Measurements from ENCODE around the gene ANKRD50.

Gene ANKRD50

GRCh38 chr4:124629681-124630080 is 82.9 kb downstream of the ANKRD50 start:
- no peak for TF ChIP-seq CTCF (IDR thresholded peaks at IDR 0.05)
- no peak overlapping the region for H3K4me3 ChIP-seq
- no peak overlapping the region for H3K27ac ChIP-seq
- no peak for DNase-seq (ENCODE audit: low spot score)
